Mucosa of descending colon (tissue), 3 donors: ENCODE measurements around the gene SLC16A1. TPM values are rescaled to one million over a fixed set of nuclear protein-coding genes. Genes with fewer than 3 reads are reported as not detected.
A peak's percentile ranks its signal among the peaks of the same experiment; 100 is the strongest.

ENCODE experiments used
- ATAC-seq: fragments of 200-7000 bp; cut with Tn5 transposase; one replicate; pipeline ENCODE4 v1.9.1; 2020; ENCODE audit warnings: mild to moderate bottlenecking, moderate library complexity
- DNase-seq, 3 donors: peaks; one replicate each; pipeline ENCODE4 v3.0.0-alpha.2; 2020
- H3K36me3 ChIP-seq: fragments of 200-600 bp; one replicate; pipeline ENCODE4 v1.8.0; 2021; ENCODE audit warnings: low read depth, mild to moderate bottlenecking
- H3K4me1 ChIP-seq: fragments of 200-600 bp; one replicate; pipeline ENCODE4 v1.8.0; 2021; ENCODE audit warnings: low read depth, mild to moderate bottlenecking
- H3K4me3 ChIP-seq: fragments of 200-600 bp; one replicate; pipeline ENCODE4 v1.8.0; 2021; ENCODE audit warnings: mild to moderate bottlenecking
- H3K9me3 ChIP-seq: fragments of 200-600 bp; one replicate; pipeline ENCODE4 v1.8.0; 2021; ENCODE audit warnings: mild to moderate bottlenecking
- CTCF ChIP-seq: fragments of 200-600 bp; IDR thresholded peaks from one replicate; pipeline ENCODE4 v1.8.0; 2022; ENCODE audit warnings: antibody characterized with exemption, mild to moderate bottlenecking
- intact Hi-C, 2 donors: fragments of 100-400 bp; cut with DNase I in 1 of 2; cut with micrococcal nuclease in 1 of 2; formaldehyde crosslinking; loops; one replicate each; pipeline versions ENCODE4 v1.11.0 to v1.11.1; 2022; cut with DNase I, micrococcal nuclease
- long read RNA-seq, 2 donors: library from polyadenylated mRNA; unstranded; transcript quantifications; one replicate each; pipeline ENCODE4 v2.0.0, GENCODE V29; 2019 to 2021
- total RNA-seq, 3 donors: library from RNA; stranded (reverse); fragmentation: NEBNext Ultra II Directional in 2 of 3; extraction: Animal tissue kit (Norgen Biotek cat#: 25700) in 2 of 3; gene quantifications; one replicate each; pipeline versions ENCODE4 v1.2.1 to v1.2.4, GENCODE V29; 2021 to 2023
- donor health status: DM: no; HTN: no; CAD: no; lungs with moderate emphysema.
- donor health status: DM: no; HTN: no; CAD: no.
- donor health status: DM: no; HTN: yes; CAD: no.

SLC16A1 gene, protein sequence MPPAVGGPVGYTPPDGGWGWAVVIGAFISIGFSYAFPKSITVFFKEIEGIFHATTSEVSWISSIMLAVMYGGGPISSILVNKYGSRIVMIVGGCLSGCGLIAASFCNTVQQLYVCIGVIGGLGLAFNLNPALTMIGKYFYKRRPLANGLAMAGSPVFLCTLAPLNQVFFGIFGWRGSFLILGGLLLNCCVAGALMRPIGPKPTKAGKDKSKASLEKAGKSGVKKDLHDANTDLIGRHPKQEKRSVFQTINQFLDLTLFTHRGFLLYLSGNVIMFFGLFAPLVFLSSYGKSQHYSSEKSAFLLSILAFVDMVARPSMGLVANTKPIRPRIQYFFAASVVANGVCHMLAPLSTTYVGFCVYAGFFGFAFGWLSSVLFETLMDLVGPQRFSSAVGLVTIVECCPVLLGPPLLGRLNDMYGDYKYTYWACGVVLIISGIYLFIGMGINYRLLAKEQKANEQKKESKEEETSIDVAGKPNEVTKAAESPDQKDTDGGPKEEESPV
- total RNA-seq, result 100 to 1,000 TPM in 1 of 3 donors, 10 to 100 TPM in 2; 71.2 to 172 (median 88.0) TPM
- long read RNA-seq, donor 1, full-length matches to known transcripts, result 21 of 35 reads
- long read RNA-seq, donor 1, partial matches to known transcripts, result 10 of 35 reads
- long read RNA-seq, donor 1, other reads (novel, unspliced or antisense), result 4 of 35 reads
- long read RNA-seq, donor 2, transcript SLC16A1-201 (5 exons, 3,910 nt), result major isoform, 8 of 20 reads
- long read RNA-seq, donor 2, partial matches to known transcripts, result 4 of 20 reads
- long read RNA-seq, donor 2, other reads (novel, unspliced or antisense), result 7 of 20 reads

DNA sequence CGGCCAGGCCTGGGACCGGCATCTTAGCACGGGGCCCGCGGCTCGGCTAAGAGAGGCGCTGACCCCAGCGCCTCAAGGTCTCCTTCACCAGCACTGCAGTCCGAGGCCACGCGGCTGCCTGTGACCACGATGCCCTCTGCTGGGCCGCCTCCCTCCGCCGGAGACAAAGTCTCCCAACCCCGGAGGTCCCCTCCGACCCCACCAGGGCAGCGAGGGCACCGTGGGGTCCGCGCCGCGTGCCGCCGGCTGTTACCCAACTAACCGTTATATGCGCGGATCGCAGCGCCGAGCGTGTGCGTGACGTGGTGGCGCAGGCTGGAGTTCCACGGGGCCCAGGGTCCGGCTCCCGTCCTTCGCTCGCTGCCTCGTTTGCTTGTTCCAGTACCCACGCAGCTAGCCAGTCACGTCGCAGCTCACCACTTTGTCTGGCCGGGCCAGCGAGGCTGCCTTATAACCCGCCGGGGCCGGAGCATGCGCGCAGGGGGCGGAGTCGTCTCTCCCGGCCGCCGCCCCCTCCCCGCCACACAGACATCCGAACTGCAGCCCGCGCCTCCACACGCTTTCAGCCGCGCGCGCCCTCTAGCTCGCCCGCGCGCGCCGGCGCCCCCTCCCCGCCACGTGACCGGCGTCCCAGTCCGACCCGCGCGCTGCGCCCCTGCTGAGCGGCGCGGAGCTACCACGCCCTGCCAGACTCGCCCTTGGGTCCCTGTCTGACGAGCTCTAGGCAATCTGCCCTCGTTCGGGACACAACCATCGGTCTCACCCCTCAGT lies at the start of gene SLC16A1:
Gene SLC16A1, minus strand, starts transcription at position 424 of the 771 bp plus-strand sequence. CDS start 26,888 bp downstream, outside the sequence.
- TF ChIP-seq CTCF, result no peak
- intact Hi-C loops, result loop anchor here in 1 of 2 donors (10.0 kb wide), 1 partner anchor 69 kb away; no protein-coding TSS in a partner anchor
- Histone ChIP-seq H3K9me3 (no peaks in the 10 kb centered on the region), H3K36me3 (no peaks in the 10 kb centered on the region), H3K4me1 (peaks cover 13% of the 10 kb centered on the region), H3K4me3 (peak within 1 kb of the TSS; percentile 44)
- peak; percentile 92 for DNase-seq
- ATAC-seq, result peak; percentile 93

GRCh38 chr1:113003751-113004690 lies 48.0 kb upstream of the SLC16A1 start:
- intact Hi-C loops, result no loop called here
- Histone ChIP-seq H3K4me1 (no peaks in the 10 kb centered on the region), H3K9me3 (no peaks in the 10 kb centered on the region)

GRCh38 chr1:113002297-113002696 lies 46.3 kb upstream of the SLC16A1 start:
- Histone ChIP-seq H3K36me3 (no peaks in the 10 kb centered on the region), H3K4me3 (no peak overlapping the region), H3K9me3 (no peaks in the 10 kb centered on the region), H3K4me1 (no peaks in the 10 kb centered on the region)
- TF ChIP-seq CTCF, result no peak
- intact Hi-C loops, result no loop called here
- no peak for DNase-seq
- no peak for ATAC-seq

More at GRCh38 chr1:113003751-113004690, 48.0 kb upstream of the SLC16A1 start:
- Histone ChIP-seq H3K4me3 (no peak overlapping the region), H3K36me3 (no peaks in the 10 kb centered on the region)
- ATAC-seq (no peak), DNase-seq (no peak)
- TF ChIP-seq CTCF, result no peak

- peak; percentile 67 for ATAC-seq
- Histone ChIP-seq H3K4me1 (no peaks in the 10 kb centered on the region), H3K4me3 (no peak overlapping the region), H3K9me3 (no peaks in the 10 kb centered on the region), H3K36me3 (no peaks in the 10 kb centered on the region)
- intact Hi-C loops, result no loop called here
- TF ChIP-seq CTCF, result no peak
- DNase-seq, result no peak
Observed at GRCh38 chr1:112998592-112999235, 42.7 kb upstream of the SLC16A1 start.
